ENCODE results near the gene UQCR10.

DNA sequence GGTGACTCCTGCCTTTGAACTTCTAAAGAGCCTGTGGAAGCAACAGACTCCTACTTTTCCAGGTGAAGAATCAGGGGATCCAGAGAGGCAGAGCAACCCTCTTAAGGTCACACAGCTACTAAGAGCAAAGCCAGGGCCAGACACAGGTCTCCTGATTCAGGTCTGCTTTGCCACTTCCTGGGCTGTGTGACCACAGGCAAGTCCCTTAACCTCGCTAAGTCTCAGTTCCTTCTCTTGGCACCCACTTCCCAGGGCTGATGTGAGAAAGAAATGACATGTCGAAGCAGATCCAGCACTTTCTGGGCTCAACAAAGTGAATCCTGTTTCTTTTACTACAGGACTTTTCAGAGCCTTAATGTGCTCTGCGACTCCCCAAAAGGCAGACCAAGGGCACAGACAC is 30.2 kb downstream of the UQCR10 start:
- TF ChIP-seq TAF1 (IDR thresholded peaks at IDR 0.05; ENCODE audit: low read depth): no peak
- TF ChIP-seq TCF12 (IDR thresholded peaks at IDR 0.05; ENCODE audit: low read depth): no peak
- TF ChIP-seq, protein P1, sequence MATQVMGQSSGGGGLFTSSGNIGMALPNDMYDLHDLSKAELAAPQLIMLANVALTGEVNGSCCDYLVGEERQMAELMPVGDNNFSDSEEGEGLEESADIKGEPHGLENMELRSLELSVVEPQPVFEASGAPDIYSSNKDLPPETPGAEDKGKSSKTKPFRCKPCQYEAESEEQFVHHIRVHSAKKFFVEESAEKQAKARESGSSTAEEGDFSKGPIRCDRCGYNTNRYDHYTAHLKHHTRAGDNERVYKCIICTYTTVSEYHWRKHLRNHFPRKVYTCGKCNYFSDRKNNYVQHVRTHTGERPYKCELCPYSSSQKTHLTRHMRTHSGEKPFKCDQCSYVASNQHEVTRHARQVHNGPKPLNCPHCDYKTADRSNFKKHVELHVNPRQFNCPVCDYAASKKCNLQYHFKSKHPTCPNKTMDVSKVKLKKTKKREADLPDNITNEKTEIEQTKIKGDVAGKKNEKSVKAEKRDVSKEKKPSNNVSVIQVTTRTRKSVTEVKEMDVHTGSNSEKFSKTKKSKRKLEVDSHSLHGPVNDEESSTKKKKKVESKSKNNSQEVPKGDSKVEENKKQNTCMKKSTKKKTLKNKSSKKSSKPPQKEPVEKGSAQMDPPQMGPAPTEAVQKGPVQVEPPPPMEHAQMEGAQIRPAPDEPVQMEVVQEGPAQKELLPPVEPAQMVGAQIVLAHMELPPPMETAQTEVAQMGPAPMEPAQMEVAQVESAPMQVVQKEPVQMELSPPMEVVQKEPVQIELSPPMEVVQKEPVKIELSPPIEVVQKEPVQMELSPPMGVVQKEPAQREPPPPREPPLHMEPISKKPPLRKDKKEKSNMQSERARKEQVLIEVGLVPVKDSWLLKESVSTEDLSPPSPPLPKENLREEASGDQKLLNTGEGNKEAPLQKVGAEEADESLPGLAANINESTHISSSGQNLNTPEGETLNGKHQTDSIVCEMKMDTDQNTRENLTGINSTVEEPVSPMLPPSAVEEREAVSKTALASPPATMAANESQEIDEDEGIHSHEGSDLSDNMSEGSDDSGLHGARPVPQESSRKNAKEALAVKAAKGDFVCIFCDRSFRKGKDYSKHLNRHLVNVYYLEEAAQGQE (IDR thresholded peaks at IDR 0.05; ENCODE audit: low read depth): no peak
- no peak for TF ChIP-seq RAD21 (IDR thresholded peaks at IDR 0.05; ENCODE audit: low read depth)
- TF ChIP-seq, protein P2, sequence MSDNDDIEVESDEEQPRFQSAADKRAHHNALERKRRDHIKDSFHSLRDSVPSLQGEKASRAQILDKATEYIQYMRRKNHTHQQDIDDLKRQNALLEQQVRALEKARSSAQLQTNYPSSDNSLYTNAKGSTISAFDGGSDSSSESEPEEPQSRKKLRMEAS (IDR thresholded peaks at IDR 0.05): no peak
